Thyroid gland (tissue), 4 donors: ENCODE data around the gene OR10J1.

Source experiments
- POLR2A ChIP-seq, 2 donors: fragments of 450-650 bp; IDR thresholded peaks; one replicate each; pipeline ENCODE4 v1.6.1; 2017; ENCODE audit warnings: antibody characterized with exemption in 2 of 2, mild to moderate bottlenecking in 2 of 2, moderate library complexity in 1 of 2
- TF ChIP-seq, protein P1 (sequence below), 6 experiments: fragments of 200-600 bp in 3 of 6; fragments of 450-650 bp in 3 of 6; sonication (generic) in 3 of 6; IDR thresholded peaks; one replicate each; pipeline ENCODE4 v1.5.1; 2016 to 2019; ENCODE audit warnings: antibody characterized with exemption in 6 of 6, mild to moderate bottlenecking in 2 of 6, inconsistent platforms in 1 of 6, moderate library complexity in 1 of 6

- TF ChIP-seq, protein P1, sequence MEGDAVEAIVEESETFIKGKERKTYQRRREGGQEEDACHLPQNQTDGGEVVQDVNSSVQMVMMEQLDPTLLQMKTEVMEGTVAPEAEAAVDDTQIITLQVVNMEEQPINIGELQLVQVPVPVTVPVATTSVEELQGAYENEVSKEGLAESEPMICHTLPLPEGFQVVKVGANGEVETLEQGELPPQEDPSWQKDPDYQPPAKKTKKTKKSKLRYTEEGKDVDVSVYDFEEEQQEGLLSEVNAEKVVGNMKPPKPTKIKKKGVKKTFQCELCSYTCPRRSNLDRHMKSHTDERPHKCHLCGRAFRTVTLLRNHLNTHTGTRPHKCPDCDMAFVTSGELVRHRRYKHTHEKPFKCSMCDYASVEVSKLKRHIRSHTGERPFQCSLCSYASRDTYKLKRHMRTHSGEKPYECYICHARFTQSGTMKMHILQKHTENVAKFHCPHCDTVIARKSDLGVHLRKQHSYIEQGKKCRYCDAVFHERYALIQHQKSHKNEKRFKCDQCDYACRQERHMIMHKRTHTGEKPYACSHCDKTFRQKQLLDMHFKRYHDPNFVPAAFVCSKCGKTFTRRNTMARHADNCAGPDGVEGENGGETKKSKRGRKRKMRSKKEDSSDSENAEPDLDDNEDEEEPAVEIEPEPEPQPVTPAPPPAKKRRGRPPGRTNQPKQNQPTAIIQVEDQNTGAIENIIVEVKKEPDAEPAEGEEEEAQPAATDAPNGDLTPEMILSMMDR (IDR thresholded peaks at IDR 0.05) = no peak
- TF ChIP-seq POLR2A (IDR thresholded peaks at IDR 0.05) = no peak
Measured at GRCh38 chr1:159459551-159459950, 20.0 kb downstream of the OR10J1 start.
